AG10803 (cell line): ENCODE data around the gene USP20.
A peak's percentile ranks its signal among the peaks of the same experiment; 100 is the strongest.

Experiments used
- DNase-seq: peaks from one replicate; pipeline ENCODE4 v3.0.0; 2010; ENCODE audit warnings: low read depth
- H3K4me3 ChIP-seq: 2 replicates; pipeline ENCODE4 v1.5.1; 2011; ENCODE audit warnings: mild to moderate bottlenecking, low read length, control low read depth
- TF ChIP-seq, protein P1 (sequence below): conservative IDR thresholded peaks from 2 replicates; pipeline ENCODE4 v1.5.1; 2011; ENCODE audit warnings: mild to moderate bottlenecking, low read length, control low read depth, inconsistent platforms

USP20 gene

GRCh38 chr9:129881547-129882324, 46.5 kb downstream of the USP20 start:
- H3K4me3 ChIP-seq, result no peak overlapping the region
- TF ChIP-seq, protein P1, sequence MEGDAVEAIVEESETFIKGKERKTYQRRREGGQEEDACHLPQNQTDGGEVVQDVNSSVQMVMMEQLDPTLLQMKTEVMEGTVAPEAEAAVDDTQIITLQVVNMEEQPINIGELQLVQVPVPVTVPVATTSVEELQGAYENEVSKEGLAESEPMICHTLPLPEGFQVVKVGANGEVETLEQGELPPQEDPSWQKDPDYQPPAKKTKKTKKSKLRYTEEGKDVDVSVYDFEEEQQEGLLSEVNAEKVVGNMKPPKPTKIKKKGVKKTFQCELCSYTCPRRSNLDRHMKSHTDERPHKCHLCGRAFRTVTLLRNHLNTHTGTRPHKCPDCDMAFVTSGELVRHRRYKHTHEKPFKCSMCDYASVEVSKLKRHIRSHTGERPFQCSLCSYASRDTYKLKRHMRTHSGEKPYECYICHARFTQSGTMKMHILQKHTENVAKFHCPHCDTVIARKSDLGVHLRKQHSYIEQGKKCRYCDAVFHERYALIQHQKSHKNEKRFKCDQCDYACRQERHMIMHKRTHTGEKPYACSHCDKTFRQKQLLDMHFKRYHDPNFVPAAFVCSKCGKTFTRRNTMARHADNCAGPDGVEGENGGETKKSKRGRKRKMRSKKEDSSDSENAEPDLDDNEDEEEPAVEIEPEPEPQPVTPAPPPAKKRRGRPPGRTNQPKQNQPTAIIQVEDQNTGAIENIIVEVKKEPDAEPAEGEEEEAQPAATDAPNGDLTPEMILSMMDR, result no peak
- DNase-seq, result no peak

DNA sequence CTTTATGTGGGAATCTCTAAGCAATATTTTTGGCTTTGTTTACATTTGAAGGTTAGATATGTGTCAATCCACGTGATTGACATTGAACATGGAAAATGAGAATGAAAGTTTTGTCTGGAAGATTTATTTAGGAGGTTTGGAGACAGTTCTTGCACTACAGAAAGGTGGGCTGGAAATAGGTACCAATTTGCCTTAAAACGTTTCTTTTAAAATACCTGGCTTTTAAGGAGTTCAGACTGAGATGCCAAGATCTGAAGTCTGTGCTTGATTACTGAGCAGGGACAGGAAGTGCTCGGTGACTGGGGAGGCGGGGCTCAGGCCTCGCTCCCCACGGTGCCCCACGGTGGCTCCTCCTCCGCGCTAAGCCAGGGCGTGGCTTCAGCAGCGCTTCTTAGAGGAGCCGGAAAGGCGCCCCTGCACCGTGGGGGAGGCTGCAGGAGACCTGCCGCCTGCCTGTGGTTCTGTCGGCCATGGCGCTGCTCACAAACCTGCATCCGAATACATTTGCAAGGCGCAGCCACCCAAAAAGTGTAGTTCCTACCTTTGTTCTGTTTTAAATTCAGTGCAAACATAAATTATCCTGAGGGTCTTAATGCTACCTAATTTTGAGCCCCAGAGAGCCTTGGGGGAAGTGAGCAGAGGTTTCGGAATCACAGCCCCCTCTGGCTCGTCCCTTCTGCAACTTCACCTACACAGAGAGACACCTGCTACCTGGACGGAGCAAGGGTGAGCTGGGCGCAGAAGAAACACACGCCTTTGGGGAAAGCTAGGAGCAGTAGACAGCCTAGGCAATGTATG, 49.2 kb downstream of the USP20 start:
- TF ChIP-seq, protein P1, result no peak
- DNase-seq, result peak; percentile 75
- peak overlapping the region; percentile 32 for H3K4me3 ChIP-seq

DNA sequence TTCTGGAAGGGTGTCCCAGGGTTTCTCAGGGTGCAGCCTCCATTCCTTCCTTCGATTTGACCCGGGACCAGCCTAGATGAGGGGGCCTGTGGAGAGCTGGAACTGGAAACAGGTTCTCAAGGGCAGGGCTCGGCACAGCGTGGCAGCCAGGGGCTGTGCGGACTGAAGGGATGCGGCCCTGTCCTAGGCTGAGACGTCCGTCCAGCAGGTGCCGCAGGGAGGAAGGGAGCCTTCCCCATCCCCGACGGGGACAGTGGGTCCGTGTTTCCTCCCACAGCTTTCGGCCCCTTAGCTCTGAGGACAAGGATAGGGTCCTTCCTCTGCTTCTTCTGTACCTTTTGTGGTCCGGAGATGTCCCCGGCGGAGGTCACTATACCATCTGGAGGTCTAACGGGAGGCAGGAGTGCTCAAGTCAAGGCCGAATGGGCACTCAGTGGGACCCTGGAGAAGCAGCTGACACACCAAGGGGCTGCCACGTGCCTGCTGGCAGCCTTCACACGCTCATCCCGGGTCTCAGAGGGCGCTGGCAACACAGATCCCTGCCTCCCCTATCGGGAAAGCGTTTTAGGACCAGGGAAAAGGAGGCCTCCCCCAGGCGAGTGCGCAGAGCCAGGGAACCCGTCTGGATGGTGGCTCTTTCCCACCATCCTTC, 49.9 kb downstream of the USP20 start:
- TF ChIP-seq, protein P1, result peak; percentile 35
- DNase-seq, result no peak
- peak overlapping the region; percentile 40 for H3K4me3 ChIP-seq

DNA sequence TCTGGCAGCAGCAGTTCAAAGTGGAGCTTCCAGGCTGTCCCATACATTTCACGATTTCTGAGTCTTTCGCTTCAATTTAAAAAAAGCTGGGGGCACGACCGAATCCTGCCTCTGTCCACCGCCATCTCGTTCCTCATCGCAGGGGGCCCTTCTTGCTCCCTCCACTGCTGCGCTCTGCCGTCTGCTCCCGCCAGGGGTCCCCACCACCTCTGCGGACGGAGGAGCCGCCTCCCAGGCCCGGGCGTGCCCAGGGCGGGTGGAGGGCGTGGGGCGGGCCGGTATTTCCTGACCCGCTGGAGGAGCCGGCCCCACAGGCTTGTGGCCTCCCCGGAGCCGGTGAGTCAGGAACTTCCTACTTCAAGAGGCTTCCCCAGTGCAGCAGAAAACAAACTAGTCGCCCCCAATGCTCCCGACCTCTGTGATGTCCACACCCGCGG, 50.4 kb downstream of the USP20 start:
- H3K4me3 ChIP-seq, result peak overlapping the region; percentile 40
- peak; percentile 89 for DNase-seq

DNA sequence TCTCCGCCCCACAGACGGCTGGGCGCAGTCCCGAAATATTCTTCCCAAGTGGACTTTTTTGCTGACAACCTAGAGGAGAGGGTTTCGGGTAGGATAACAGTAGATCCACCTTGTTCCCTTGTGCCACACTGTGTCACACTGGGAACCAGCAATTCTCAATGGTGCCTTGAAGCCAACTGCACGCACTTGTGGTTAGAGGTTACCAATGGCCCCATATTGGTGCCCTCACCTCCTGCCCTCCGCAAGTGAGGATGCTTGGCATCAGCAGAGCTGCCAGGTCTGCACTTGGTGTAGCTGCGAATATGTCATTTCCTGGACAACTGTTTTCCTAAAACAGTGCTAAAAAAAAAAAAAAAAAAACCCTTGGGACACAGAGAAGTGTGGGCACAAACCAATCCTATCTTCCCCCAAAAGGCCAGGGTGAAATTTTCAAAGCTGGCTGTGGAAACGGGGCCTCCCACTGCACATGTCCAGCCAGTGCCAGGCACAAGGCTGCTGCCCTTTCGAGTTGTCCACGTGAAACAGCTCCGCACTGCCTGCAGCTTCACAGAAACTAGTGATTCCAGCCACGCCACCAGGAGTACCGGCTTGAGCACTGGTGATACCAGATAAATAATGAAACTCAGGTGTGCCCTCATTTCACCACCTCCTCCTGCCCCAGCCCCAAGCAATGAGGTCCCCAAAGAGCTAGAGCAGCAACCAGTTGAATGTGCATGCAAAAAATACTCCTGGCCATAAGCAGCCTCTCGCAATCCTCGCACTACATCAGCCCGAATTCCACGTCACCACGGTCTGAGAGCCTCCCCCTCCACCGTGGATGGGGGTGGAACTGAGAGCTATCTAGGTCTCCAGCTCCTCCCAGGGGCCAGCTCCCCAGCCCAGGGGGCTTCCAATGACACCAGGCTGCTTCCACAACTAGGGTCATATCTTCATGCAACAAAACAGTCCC, 51.2 kb downstream of the USP20 start:
- peak overlapping the region; percentile 39; the same call in 1 of the 2 replicates for H3K4me3 ChIP-seq
- TF ChIP-seq, protein P1, result no peak
- no peak for DNase-seq

More for the DNA sequence above, 50.4 kb downstream of the USP20 start:
- TF ChIP-seq, protein P1, result peak; percentile 87
